GM12878 (cell line): ENCODE measurements around the gene COL16A1. TPM values are rescaled to one million over a fixed set of nuclear protein-coding genes. Genes with fewer than 3 reads are reported as not detected.

ENCODE experiments used
- ATAC-seq: fragments of 200-7000 bp; cut with Tn5 transposase; 3 replicates; pipeline ENCODE4 v1.9.1; 2020; ENCODE audit warnings: mild to moderate bottlenecking, moderate library complexity
- BruUV-seq: library from RNA; stranded (reverse); fragments of 400-500 nt; replicated peaks from 2 replicates; lab custom pipeline; 2021; lab: Mats Ljungman, UMichigan
- CTCF ChIA-PET: fragments of 300-600 bp; sonication (Branson Sonifier 250); formaldehyde crosslinking; extraction: SDS; loops from one replicate; lab custom pipeline; 2021; ENCODE audit warnings: inconsistent platforms; lab: Yijun Ruan, JAX
- POLR2A ChIA-PET: fragments of 350-600 bp; formaldehyde crosslinking; extraction: SDS; loops from one replicate; lab custom pipeline; 2021; ENCODE audit warnings: inconsistent platforms; lab: Charles Lee
- RAD21 ChIA-PET: fragments of 300-600 bp; sonication (Branson Sonifier 250); formaldehyde crosslinking; loops from one replicate; lab custom pipeline; 2023; ENCODE audit warnings: antibody characterized with exemption; ENCODE audit not compliant: unreplicated experiment; lab: Charles Lee
- SMC1A ChIA-PET: fragments of 300-600 bp; sonication (Branson Sonifier 250); formaldehyde crosslinking; loops from one replicate; lab custom pipeline; 2023; ENCODE audit not compliant: unreplicated experiment, uncharacterized antibody; lab: Charles Lee
- DNase-seq: peaks from one replicate; pipeline ENCODE4 v3.0.0-alpha.2; 2011; ENCODE audit warnings: low read depth, low spot score
- FAIRE-seq: peaks from 3 replicates; lab custom pipeline; 2011; peaks lifted over from hg19 to GRCh38; lab: Jason Lieb, UNC
- H2AFZ ChIP-seq: 2 replicates; pipeline ENCODE4 v1.6.0; 2011; ENCODE audit warnings: low read depth, low read length, control low read depth; ENCODE audit not compliant: control insufficient read depth
- H3K27ac ChIP-seq: 2 replicates; pipeline ENCODE4 v1.5.1; 2011; ENCODE audit warnings: control low read depth; ENCODE audit not compliant: control insufficient read depth, insufficient read depth
- H3K27me3 ChIP-seq, 2 experiments: replicated peaks in 1 of 2; 2 replicates each; pipeline versions ENCODE4 v1.6.0 to v1.6.1; 2011; ENCODE audit warnings: low read length in 1 of 2; ENCODE audit not compliant: control insufficient read depth in 2 of 2, insufficient read depth in 2 of 2
- H3K36me3 ChIP-seq, 2 experiments: 2 replicates each; pipeline ENCODE4 v1.5.1; 2011; ENCODE audit warnings: low read length in 1 of 2; ENCODE audit not compliant: control insufficient read depth in 2 of 2, insufficient read depth in 2 of 2
- H3K4me1 ChIP-seq: 2 replicates; pipeline ENCODE4 v1.6.1; 2011; ENCODE audit warnings: mild to moderate bottlenecking, low read length, moderate library complexity, mixed read lengths; ENCODE audit not compliant: control insufficient read depth, insufficient read depth
- H3K4me2 ChIP-seq: 2 replicates; pipeline ENCODE4 v1.6.0; 2011; ENCODE audit warnings: control low read depth; ENCODE audit not compliant: control insufficient read depth, insufficient read depth
- H3K4me3 ChIP-seq: fragments of 200-600 bp; sonication (generic); 2 replicates; pipeline ENCODE4 v1.5.1; 2016
- H3K79me2 ChIP-seq: 2 replicates; pipeline ENCODE4 v1.6.0; 2011; ENCODE audit warnings: low read length; ENCODE audit not compliant: control insufficient read depth, insufficient read depth
- H3K9ac ChIP-seq: 2 replicates; pipeline ENCODE4 v1.8.0; 2011; ENCODE audit warnings: low read length, control low read depth, mixed read lengths; ENCODE audit not compliant: control insufficient read depth, insufficient read depth
- H3K9me3 ChIP-seq: replicated peaks from 3 replicates; pipeline ENCODE4 v1.5.1; 2011; ENCODE audit warnings: mild to moderate bottlenecking, low read length; ENCODE audit not compliant: control insufficient read depth, insufficient read depth
- H4K20me1 ChIP-seq: 2 replicates; pipeline ENCODE4 v1.6.0; 2011; ENCODE audit not compliant: control insufficient read depth, insufficient read depth
- BCLAF1 ChIP-seq: fragments of 450-650 bp; IDR thresholded peaks from 2 replicates; pipeline ENCODE4 v1.6.1; 2017; ENCODE audit warnings: antibody characterized with exemption, mild to moderate bottlenecking, moderate library complexity
- BMI1 ChIP-seq: fragments of 450-650 bp; IDR thresholded peaks from 2 replicates; pipeline ENCODE4 v1.6.1; 2016; ENCODE audit warnings: mild to moderate bottlenecking, moderate library complexity, borderline replicate concordance
- CEBPB ChIP-seq, 2 experiments: fragments of 150-350 bp in 1 of 2; IDR thresholded peaks; 2 replicates each; pipeline ENCODE4 v1.6.1; 2012 to 2014; ENCODE audit warnings: low read depth in 2 of 2, low read length in 2 of 2, borderline replicate concordance in 1 of 2, inconsistent platforms in 1 of 2
- NFIC ChIP-seq: IDR thresholded peaks from 2 replicates; pipeline ENCODE4 v1.6.1; 2012; ENCODE audit warnings: low read depth, mild to moderate bottlenecking, inconsistent platforms, low read length, moderate library complexity
- NFYB ChIP-seq: IDR thresholded peaks from 2 replicates; pipeline ENCODE4 v1.6.1; 2011; ENCODE audit warnings: low read depth, mild to moderate bottlenecking, low read length, improper control_type of control experiment, moderate library complexity; ENCODE audit not compliant: insufficient read depth
- POLR2AphosphoS2 ChIP-seq: IDR thresholded peaks from 2 replicates; pipeline ENCODE4 v1.6.1; 2011; ENCODE audit warnings: low read depth, mild to moderate bottlenecking, low read length, improper control_type of control experiment, moderate library complexity
- SIN3A ChIP-seq: IDR thresholded peaks from 2 replicates; pipeline ENCODE4 v1.6.1; 2012; ENCODE audit warnings: low read depth, low read length, improper control_type of control experiment
- WGBS: methylation state at CpG from one replicate; pipeline ENCODE4 v1.1.6; 2016; ENCODE audit warnings: low lambda C conversion rate; ENCODE audit not compliant: insufficient replicate concordance, insufficient coverage; ENCODE audit errors: missing lambda C conversion rate; 5-methylcytosine and 5-hydroxymethylcytosine counted together
- in situ Hi-C: fragments of 300-500 bp; cut with MboI; formaldehyde crosslinking; loops from 9 replicates; pipeline ENCODE4 v1.14.3; 2018; ENCODE audit warnings: mixed read lengths
- intact Hi-C: fragments of 100-400 bp; cut with micrococcal nuclease; formaldehyde crosslinking; loops from one replicate; pipeline ENCODE4 v1.14.2; 2022; ENCODE audit not compliant: unreplicated experiment
- polyA plus RNA-seq, 11 experiments: library from polyadenylated mRNA; depleted of rRNA in 4 of 11; unstranded in 6 of 11; stranded (reverse) in 5 of 11; fragments of >200 nt; fragmentation: Nextera tagmentation in 4 of 11; fragmentation: Illumina TruSeq in 1 of 11; extraction: Ambion mirVana in 4 of 11; extraction: Trizol in 1 of 11; gene quantifications; 1 replicate in 1 of 11; 2 replicates in 10 of 11; pipeline versions ENCODE4 v1.2.1 to v1.2.3, GENCODE V29; 2011 to 2016; ENCODE audit warnings: inconsistent platforms in 2 of 11, missing spikeins in 2 of 11, low read depth in 1 of 11
- total RNA-seq, 4 experiments: library from RNA; depleted of rRNA in 3 of 4; stranded (reverse); fragments of >200 nt in 3 of 4; fragmentation: Illumina TruSeq in 1 of 4; extraction: Trizol in 1 of 4; gene quantifications; 2 replicates each; pipeline versions ENCODE4 v1.2.1 to v1.2.3, GENCODE V29; 2013 to 2021
- TF ChIP-seq, protein P1 (sequence below): IDR thresholded peaks from 2 replicates; pipeline ENCODE4 v1.6.1; 2011; ENCODE audit warnings: borderline replicate concordance, low read depth, mild to moderate bottlenecking, moderate library complexity, low read length; ENCODE audit not compliant: insufficient read depth, poor library complexity, severe bottlenecking

The COL16A1 gene
- total and polyA plus RNA-seq, 10 of the 15 experiments (the other 5 are each of a cell fraction or from before 2014, with no cell fraction given) = 0.02 to 3.7 (median 0.59) TPM

DNA sequence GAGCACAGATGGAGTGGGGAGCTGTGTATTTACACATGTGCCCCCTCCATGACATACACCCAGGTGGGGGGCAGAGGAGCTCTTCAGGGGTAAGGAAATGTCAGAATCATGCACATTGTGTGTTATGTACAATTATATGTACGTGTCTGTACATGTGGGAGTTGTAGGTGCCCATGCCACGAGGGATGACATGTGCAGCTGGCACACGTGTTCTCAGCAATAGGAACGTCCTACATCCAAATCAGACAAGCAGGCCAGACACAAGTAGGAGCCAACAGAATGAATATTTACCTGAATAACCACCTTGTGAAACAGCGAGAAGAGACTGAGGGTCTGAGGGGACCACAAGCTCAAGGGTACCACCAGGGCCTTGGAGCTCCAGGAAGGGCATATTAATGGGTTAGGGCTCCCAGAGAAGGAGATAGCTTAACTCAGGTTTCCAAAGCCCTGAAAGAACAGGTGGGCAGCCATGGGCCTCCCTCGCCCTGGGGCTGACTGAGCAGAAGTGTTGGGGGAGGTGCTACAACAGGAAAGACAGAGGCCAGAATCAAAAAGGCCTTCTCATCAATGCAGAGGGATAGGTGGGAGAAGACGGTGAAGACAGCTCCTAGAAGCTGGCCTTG, 3.2 kb downstream of the COL16A1 start:
- H2AFZ ChIP-seq = no peak overlapping the region
- ATAC-seq = no peak
- H3K9ac ChIP-seq = no peak overlapping the region
- H3K4me1 ChIP-seq = peaks cover 35% of the 10 kb centered on the region
- ChIA-PET CTCF (interaction anchor here (0.7 to 6.5 kb wide), 9 partner anchors 7 to 151 kb away, joined by 3 to 83 read pairs (median 7); no protein-coding TSS in a partner anchor), RAD21 (interaction anchor here (0.6 to 1.5 kb wide), 7 partner anchors 9 to 88 kb away, joined by 3 to 8 read pairs (median 4); no protein-coding TSS in a partner anchor), POLR2A (interaction anchor here (0.6 kb wide), 1 partner anchor 444 kb away, joined by 3 read pairs; no protein-coding TSS in a partner anchor), SMC1A (interaction anchor here (0.8 to 3.5 kb wide), 6 partner anchors 8 to 279 kb away, joined by 3 to 20 read pairs (median 4); no protein-coding TSS in a partner anchor)
- 29% methylated on average over 7 of the region's 7 CpGs for WGBS
- H3K27ac ChIP-seq = no peak overlapping the region
- no TSS peak for BruUV-seq
- H3K79me2 ChIP-seq = no peaks in the 10 kb centered on the region
- H3K4me3 ChIP-seq = no peak overlapping the region
- H3K36me3 ChIP-seq = no peaks in the 10 kb centered on the region
- no peak overlapping the region for H3K4me2 ChIP-seq
- TF ChIP-seq, protein P1, sequence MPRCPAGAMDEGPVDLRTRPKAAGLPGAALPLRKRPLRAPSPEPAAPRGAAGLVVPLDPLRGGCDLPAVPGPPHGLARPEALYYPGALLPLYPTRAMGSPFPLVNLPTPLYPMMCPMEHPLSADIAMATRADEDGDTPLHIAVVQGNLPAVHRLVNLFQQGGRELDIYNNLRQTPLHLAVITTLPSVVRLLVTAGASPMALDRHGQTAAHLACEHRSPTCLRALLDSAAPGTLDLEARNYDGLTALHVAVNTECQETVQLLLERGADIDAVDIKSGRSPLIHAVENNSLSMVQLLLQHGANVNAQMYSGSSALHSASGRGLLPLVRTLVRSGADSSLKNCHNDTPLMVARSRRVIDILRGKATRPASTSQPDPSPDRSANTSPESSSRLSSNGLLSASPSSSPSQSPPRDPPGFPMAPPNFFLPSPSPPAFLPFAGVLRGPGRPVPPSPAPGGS = no peak
- TF ChIP-seq NFYB (no peak), SIN3A (no peak), BCLAF1 (no peak), NFIC (no peak), BMI1 (no peak), CEBPB (IDR thresholded peaks at IDR 0.05; ENCODE audit: borderline replicate concordance in 1 of 2, low read depth in 2 of 2, low read length in 2 of 2) (no peak), POLR2AphosphoS2 (no peak)
- intact Hi-C loops = no loop called here
- no peaks in the 10 kb centered on the region for H3K9me3 ChIP-seq
- DNase-seq = no peak
- FAIRE-seq = no peak
- no peaks in the 10 kb centered on the region for H4K20me1 ChIP-seq
- H3K27me3 ChIP-seq = no peaks in the 10 kb centered on the region
- in situ Hi-C loops = no loop called here
